ENCODE results near the gene NUP98. TPM values are rescaled to one million over a fixed set of nuclear protein-coding genes. Genes with fewer than 3 reads are reported as not detected.

The NUP98 gene
- total and polyA plus RNA-seq, 4 donors: 10.9 to 75.0 (median 43.9) TPM

DNA sequence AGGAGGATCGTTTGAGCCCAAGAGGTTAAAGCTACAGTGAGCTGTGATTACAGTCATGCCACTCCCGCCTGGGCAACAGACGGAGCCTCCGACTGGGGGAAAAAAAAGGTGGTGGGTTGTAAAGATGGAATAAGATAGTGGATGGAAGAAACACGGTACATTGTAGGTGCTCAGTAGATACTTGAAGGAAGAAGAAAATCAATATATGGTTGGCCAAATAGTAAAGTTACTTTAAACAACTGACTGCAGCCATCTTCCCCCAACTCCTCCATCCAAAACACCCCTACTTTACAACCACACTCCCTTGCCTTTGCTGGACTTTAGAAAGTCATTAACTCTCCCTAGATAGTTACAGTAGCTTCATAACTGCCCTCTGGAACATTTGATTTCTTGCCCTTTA lies 2.5 kb upstream of the NUP98 start:
- Histone ChIP-seq H3K27ac (ENCODE audit: low read depth in 1 of 2, low read length in 2 of 2) (no peak overlapping the region), H3K9ac (ENCODE audit: low read depth in 1 of 2, low read length in 2 of 2) (no peak overlapping the region), H3K27me3 (ENCODE audit: control insufficient read depth in 4 of 4, insufficient read depth in 4 of 4, low read length in 3 of 4) (no peaks in the 10 kb centered on the region), H3K9me3 (ENCODE audit: control insufficient read depth in 4 of 4, low read length in 3 of 4) (no peaks in the 10 kb centered on the region), H3K36me3 (ENCODE audit: control insufficient read depth in 4 of 4, insufficient read depth in 3 of 4, low read depth in 1 of 4, low read length in 3 of 4) (no peaks in the 10 kb centered on the region), H3K4me1 (ENCODE audit: control insufficient read depth in 4 of 4, insufficient read depth in 4 of 4, low read length in 3 of 4) (peaks cover 0 to 18% (median 10%) of the 10 kb centered on the region in 4 donors), H3K4me3 (ENCODE audit: low read depth in 1 of 3, low read length in 3 of 3) (no peak overlapping the region)
- 85% methylated on average over 5 of the region's 5 CpGs for WGBS
- TF ChIP-seq MAX (IDR thresholded peaks at IDR 0.05) (no peak), TAF1 (conservative IDR thresholded peaks at IDR 0.05) (no peak), NR2F2 (IDR thresholded peaks at IDR 0.05) (no peak), HNF4G (IDR thresholded peaks at IDR 0.05) (no peak), GABPA (IDR thresholded peaks at IDR 0.05 in 1 of 2, conservative IDR thresholded peaks at IDR 0.05 in 1 of 2) (no peak), RAD21 (IDR thresholded peaks at IDR 0.05) (no peak), JUND (IDR thresholded peaks at IDR 0.05) (no peak), RXRA (IDR thresholded peaks at IDR 0.05) (no peak), YY1 (IDR thresholded peaks at IDR 0.05) (no peak), EGR1 (IDR thresholded peaks at IDR 0.05; ENCODE audit: low read depth in 2 of 2) (no peak), SP1 (IDR thresholded peaks at IDR 0.05) (no peak), HNF4A (conservative IDR thresholded peaks at IDR 0.05) (no peak)
- TF ChIP-seq, protein P1, sequence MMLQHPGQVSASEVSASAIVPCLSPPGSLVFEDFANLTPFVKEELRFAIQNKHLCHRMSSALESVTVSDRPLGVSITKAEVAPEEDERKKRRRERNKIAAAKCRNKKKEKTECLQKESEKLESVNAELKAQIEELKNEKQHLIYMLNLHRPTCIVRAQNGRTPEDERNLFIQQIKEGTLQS (IDR thresholded peaks at IDR 0.05): no peak
- TF ChIP-seq, protein P2, sequence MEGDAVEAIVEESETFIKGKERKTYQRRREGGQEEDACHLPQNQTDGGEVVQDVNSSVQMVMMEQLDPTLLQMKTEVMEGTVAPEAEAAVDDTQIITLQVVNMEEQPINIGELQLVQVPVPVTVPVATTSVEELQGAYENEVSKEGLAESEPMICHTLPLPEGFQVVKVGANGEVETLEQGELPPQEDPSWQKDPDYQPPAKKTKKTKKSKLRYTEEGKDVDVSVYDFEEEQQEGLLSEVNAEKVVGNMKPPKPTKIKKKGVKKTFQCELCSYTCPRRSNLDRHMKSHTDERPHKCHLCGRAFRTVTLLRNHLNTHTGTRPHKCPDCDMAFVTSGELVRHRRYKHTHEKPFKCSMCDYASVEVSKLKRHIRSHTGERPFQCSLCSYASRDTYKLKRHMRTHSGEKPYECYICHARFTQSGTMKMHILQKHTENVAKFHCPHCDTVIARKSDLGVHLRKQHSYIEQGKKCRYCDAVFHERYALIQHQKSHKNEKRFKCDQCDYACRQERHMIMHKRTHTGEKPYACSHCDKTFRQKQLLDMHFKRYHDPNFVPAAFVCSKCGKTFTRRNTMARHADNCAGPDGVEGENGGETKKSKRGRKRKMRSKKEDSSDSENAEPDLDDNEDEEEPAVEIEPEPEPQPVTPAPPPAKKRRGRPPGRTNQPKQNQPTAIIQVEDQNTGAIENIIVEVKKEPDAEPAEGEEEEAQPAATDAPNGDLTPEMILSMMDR (IDR thresholded peaks at IDR 0.05; ENCODE audit: low read depth, low read length, missing input control): no peak
- TF ChIP-seq, protein P3, sequence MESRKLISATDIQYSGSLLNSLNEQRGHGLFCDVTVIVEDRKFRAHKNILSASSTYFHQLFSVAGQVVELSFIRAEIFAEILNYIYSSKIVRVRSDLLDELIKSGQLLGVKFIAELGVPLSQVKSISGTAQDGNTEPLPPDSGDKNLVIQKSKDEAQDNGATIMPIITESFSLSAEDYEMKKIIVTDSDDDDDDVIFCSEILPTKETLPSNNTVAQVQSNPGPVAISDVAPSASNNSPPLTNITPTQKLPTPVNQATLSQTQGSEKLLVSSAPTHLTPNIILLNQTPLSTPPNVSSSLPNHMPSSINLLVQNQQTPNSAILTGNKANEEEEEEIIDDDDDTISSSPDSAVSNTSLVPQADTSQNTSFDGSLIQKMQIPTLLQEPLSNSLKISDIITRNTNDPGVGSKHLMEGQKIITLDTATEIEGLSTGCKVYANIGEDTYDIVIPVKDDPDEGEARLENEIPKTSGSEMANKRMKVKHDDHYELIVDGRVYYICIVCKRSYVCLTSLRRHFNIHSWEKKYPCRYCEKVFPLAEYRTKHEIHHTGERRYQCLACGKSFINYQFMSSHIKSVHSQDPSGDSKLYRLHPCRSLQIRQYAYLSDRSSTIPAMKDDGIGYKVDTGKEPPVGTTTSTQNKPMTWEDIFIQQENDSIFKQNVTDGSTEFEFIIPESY (IDR thresholded peaks at IDR 0.05): no peak
- no peak for DNase-seq (ENCODE audit: low spot score)

- WGBS: 95% methylated on average over 9 of the region's 9 CpGs
- Histone ChIP-seq H3K9me3 (ENCODE audit: control insufficient read depth in 4 of 4, low read length in 3 of 4) (no peaks in the 10 kb centered on the region), H3K27ac (ENCODE audit: low read depth in 1 of 2, low read length in 2 of 2) (no peak overlapping the region), H3K36me3 (ENCODE audit: control insufficient read depth in 4 of 4, insufficient read depth in 3 of 4, low read depth in 1 of 4, low read length in 3 of 4) (peaks cover 0 to under 1% (median 0%) of the 10 kb centered on the region in 4 donors), H3K27me3 (ENCODE audit: control insufficient read depth in 4 of 4, insufficient read depth in 4 of 4, low read length in 3 of 4) (no peaks in the 10 kb centered on the region), H3K9ac (ENCODE audit: low read depth in 1 of 2, low read length in 2 of 2) (no peak overlapping the region), H3K4me3 (ENCODE audit: low read depth in 1 of 3, low read length in 3 of 3) (no peak overlapping the region), H3K4me1 (ENCODE audit: control insufficient read depth in 4 of 4, insufficient read depth in 4 of 4, low read length in 3 of 4) (peaks cover 0 to 22% (median 10%) of the 10 kb centered on the region in 4 donors)
- no peak for TF ChIP-seq SP1 (IDR thresholded peaks at IDR 0.05)
- TF ChIP-seq YY1 (IDR thresholded peaks at IDR 0.05): no peak
- no peak for TF ChIP-seq FOXA2 (IDR thresholded peaks at IDR 0.05)
- TF ChIP-seq, protein P1 (IDR thresholded peaks at IDR 0.05): no peak
- no peak for TF ChIP-seq HNF4G (IDR thresholded peaks at IDR 0.05)
- DNase-seq (ENCODE audit: low spot score): no peak
Observed at GRCh38 chr11:3799143-3799542, 1.8 kb upstream of the NUP98 start.
